ENCODE measurements around the gene MYEF2.

DNA sequence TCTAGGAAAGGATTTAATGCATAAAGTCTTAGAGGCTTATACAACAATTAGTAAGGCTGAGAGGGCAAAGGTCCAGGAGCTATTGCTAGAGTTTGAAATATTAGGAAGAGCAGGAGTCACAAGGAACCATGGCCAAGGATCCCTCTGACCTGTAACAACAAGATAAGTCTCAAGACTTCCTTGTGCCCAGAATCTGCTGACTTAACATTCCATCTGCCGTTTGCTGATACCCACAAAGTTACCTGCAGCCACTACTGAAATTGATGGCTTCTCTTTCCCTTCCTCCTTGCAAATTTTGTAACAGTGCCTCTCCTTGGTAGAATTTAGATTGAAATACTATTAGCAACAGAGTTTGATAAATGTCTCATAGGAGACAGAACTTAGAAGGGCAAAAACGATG is 4.7 kb upstream of the MYEF2 start:
- TF ChIP-seq POLR2A (IDR thresholded peaks at IDR 0.05; ENCODE audit: extremely low read depth, insufficient read length) = no peak
- TF ChIP-seq, protein P1, sequence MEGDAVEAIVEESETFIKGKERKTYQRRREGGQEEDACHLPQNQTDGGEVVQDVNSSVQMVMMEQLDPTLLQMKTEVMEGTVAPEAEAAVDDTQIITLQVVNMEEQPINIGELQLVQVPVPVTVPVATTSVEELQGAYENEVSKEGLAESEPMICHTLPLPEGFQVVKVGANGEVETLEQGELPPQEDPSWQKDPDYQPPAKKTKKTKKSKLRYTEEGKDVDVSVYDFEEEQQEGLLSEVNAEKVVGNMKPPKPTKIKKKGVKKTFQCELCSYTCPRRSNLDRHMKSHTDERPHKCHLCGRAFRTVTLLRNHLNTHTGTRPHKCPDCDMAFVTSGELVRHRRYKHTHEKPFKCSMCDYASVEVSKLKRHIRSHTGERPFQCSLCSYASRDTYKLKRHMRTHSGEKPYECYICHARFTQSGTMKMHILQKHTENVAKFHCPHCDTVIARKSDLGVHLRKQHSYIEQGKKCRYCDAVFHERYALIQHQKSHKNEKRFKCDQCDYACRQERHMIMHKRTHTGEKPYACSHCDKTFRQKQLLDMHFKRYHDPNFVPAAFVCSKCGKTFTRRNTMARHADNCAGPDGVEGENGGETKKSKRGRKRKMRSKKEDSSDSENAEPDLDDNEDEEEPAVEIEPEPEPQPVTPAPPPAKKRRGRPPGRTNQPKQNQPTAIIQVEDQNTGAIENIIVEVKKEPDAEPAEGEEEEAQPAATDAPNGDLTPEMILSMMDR (IDR thresholded peaks at IDR 0.05; ENCODE audit: low read depth, low read length) = no peak

Data from NB4 (cell line).